Breast epithelium (tissue), 4 donors: ENCODE data around the gene NR6A1. TPM values are rescaled to one million over a fixed set of nuclear protein-coding genes. Genes with fewer than 3 reads are reported as not detected.

Source experiments
- DNase-seq, 2 donors: peaks; one replicate each; pipeline ENCODE4 v3.0.0-alpha.2; 2019; ENCODE audit warnings: low spot score in 2 of 2
- H3K27ac ChIP-seq, 2 donors: fragments of 200-600 bp; sonication (generic) in 1 of 2; one replicate each; pipeline ENCODE4 v1.5.1; 2016 to 2019; ENCODE audit warnings: mild to moderate bottlenecking in 1 of 2
- H3K27me3 ChIP-seq, 2 donors: fragments of 200-600 bp; sonication (generic) in 1 of 2; one replicate each; pipeline versions ENCODE4 v1.5.1 to v1.6.0; 2017 to 2019; ENCODE audit warnings: control low read depth in 1 of 2, mild to moderate bottlenecking in 1 of 2
- H3K36me3 ChIP-seq: fragments of 200-600 bp; one replicate; pipeline ENCODE4 v1.5.1; 2019
- H3K4me1 ChIP-seq, 2 donors: fragments of 200-600 bp; sonication (generic); one replicate each; pipeline ENCODE4 v1.5.1; 2016 to 2019; ENCODE audit warnings: control low read depth in 1 of 2
- H3K4me3 ChIP-seq, 3 donors: fragments of 200-600 bp; sonication (generic); 1 replicate in 2 of 3; 2 replicates in 1 of 3; pipeline ENCODE4 v1.5.1; 2016 to 2019; ENCODE audit warnings: mild to moderate bottlenecking in 3 of 3, moderate library complexity in 2 of 3
- H3K9me3 ChIP-seq, 2 donors: fragments of 200-600 bp; sonication (generic) in 1 of 2; one replicate each; pipeline ENCODE4 v1.5.1; 2016 to 2019; ENCODE audit warnings: control low read depth in 1 of 2
- CTCF ChIP-seq, 3 donors: fragments of 450-650 bp; IDR thresholded peaks; one replicate each; pipeline ENCODE4 v1.5.1; 2016 to 2017; ENCODE audit warnings: antibody characterized with exemption in 3 of 3, mild to moderate bottlenecking in 3 of 3, moderate library complexity in 3 of 3
- POLR2A ChIP-seq: fragments of 450-650 bp; IDR thresholded peaks from one replicate; pipeline ENCODE4 v1.6.1; 2016; ENCODE audit warnings: antibody characterized with exemption, mild to moderate bottlenecking, moderate library complexity
- POLR2AphosphoS5 ChIP-seq, 3 donors: sonication (generic); formaldehyde crosslinking; IDR thresholded peaks; one replicate each; pipeline ENCODE4 v1.6.1; 2017; ENCODE audit warnings: antibody characterized with exemption in 3 of 3
- intact Hi-C: fragments of 100-400 bp; cut with DNase I; formaldehyde crosslinking; loops from one replicate; pipeline ENCODE4 v1.15.1; 2023; ENCODE audit warnings: low total_unique reads
- total RNA-seq, 3 donors: library from RNA; depleted of rRNA; stranded (reverse); fragments of >200 nt; gene quantifications; one replicate each; pipeline ENCODE4 v1.1.0, GENCODE V29; 2016

The NR6A1 gene
- total RNA-seq, 3 donors from 2014 or later = 1.3 to 5.3 (median 3.9) TPM

GRCh38 chr9:124506931-124507879 lies 263.9 kb downstream of the NR6A1 start, which contains the start of gene NR5A1:
Gene NR5A1, minus strand, starts transcription at chr9:124507399. Its CDS starts 4,004 bp downstream, at chr9:124503395.
- Histone ChIP-seq H3K4me3 (no peak within 1 kb of the TSS), H3K4me1 (peaks cover 0 to 5% of the 10 kb centered on the region in 2 donors), H3K27ac (no peak within 1 kb of the TSS), H3K36me3 (no peaks in the 10 kb centered on the region), H3K27me3 (peaks cover 6 to 33% of the 10 kb centered on the region in 2 donors), H3K9me3 (no peaks in the 10 kb centered on the region)
- TF ChIP-seq POLR2AphosphoS5 (IDR thresholded peaks at IDR 0.05) = no peak
- intact Hi-C loops = loop anchor here (10.0 kb wide), 1 partner anchor 892 kb away; no protein-coding TSS in a partner anchor
- DNase-seq = no peak

- DNase-seq = no peak
- H3K27ac ChIP-seq = no peak overlapping the region
- TF ChIP-seq POLR2AphosphoS5 (IDR thresholded peaks at IDR 0.05) = no peak
- no peak for TF ChIP-seq CTCF (IDR thresholded peaks at IDR 0.05)
- no peak for TF ChIP-seq POLR2A
- peaks cover 6 to 35% of the 10 kb centered on the region in 2 donors for H3K27me3 ChIP-seq
- no peak overlapping the region for H3K4me3 ChIP-seq
- no peaks in the 10 kb centered on the region for H3K9me3 ChIP-seq
- intact Hi-C loops = loop anchor here (10.0 kb wide), 1 partner anchor 892 kb away; no protein-coding TSS in a partner anchor
- peaks cover 0 to 5% of the 10 kb centered on the region in 2 donors for H3K4me1 ChIP-seq
- H3K36me3 ChIP-seq = no peaks in the 10 kb centered on the region
Observed at GRCh38 chr9:124506433-124506832, 264.7 kb downstream of the NR6A1 start.

- no peak for DNase-seq
- H3K27me3 ChIP-seq = peaks cover 6 to 40% of the 10 kb centered on the region in 2 donors
- no peaks in the 10 kb centered on the region for H3K36me3 ChIP-seq
- H3K27ac ChIP-seq = no peak overlapping the region
- TF ChIP-seq CTCF (IDR thresholded peaks at IDR 0.05) = no peak
- TF ChIP-seq POLR2A = no peak
- TF ChIP-seq POLR2AphosphoS5 (IDR thresholded peaks at IDR 0.05) = no peak
- peaks cover 0 to 5% of the 10 kb centered on the region in 2 donors for H3K4me1 ChIP-seq
- H3K4me3 ChIP-seq = no peak overlapping the region
- no peaks in the 10 kb centered on the region for H3K9me3 ChIP-seq
- intact Hi-C loops = loop anchor here (10.0 kb wide), 1 partner anchor 891 kb away; no protein-coding TSS in a partner anchor
Observed at GRCh38 chr9:124505901-124506346, 265.2 kb downstream of the NR6A1 start.

GRCh38 chr9:124505006-124505900 lies 265.9 kb downstream of the NR6A1 start:
- Histone ChIP-seq H3K9me3 (no peaks in the 10 kb centered on the region), H3K36me3 (no peaks in the 10 kb centered on the region), H3K27ac (no peak overlapping the region), H3K4me3 (peak overlapping the region in 1 of 3 donors; percentile 56), H3K27me3 (peaks cover 6 to 47% of the 10 kb centered on the region in 2 donors), H3K4me1 (peaks cover 0 to 5% of the 10 kb centered on the region in 2 donors)
- DNase-seq = no peak
- intact Hi-C loops = loop anchor here (10.0 kb wide), 1 partner anchor 890 kb away; no protein-coding TSS in a partner anchor
- TF ChIP-seq POLR2A (no peak), POLR2AphosphoS5 (IDR thresholded peaks at IDR 0.05) (no peak), CTCF (IDR thresholded peaks at IDR 0.05) (no peak)

GRCh38 chr9:124504530-124505005 lies 266.5 kb downstream of the NR6A1 start:
- intact Hi-C loops = loop anchor here (5.0 to 10.0 kb wide), 2 partner anchors 890 to 1348 kb away; no protein-coding TSS in a partner anchor
- Histone ChIP-seq H3K4me3 (peak overlapping the region in 2 of 3 donors; percentile 33 to 56), H3K27ac (no peak overlapping the region), H3K4me1 (peaks cover 0 to 5% of the 10 kb centered on the region in 2 donors), H3K9me3 (no peaks in the 10 kb centered on the region), H3K36me3 (no peaks in the 10 kb centered on the region), H3K27me3 (peaks cover 6 to 52% of the 10 kb centered on the region in 2 donors)
- TF ChIP-seq CTCF (IDR thresholded peaks at IDR 0.05) = no peak
- TF ChIP-seq POLR2AphosphoS5 (IDR thresholded peaks at IDR 0.05) = no peak
- no peak for TF ChIP-seq POLR2A
- DNase-seq = no peak
